H9 (cell line): Measurements from ENCODE around the gene FAM227A. TPM values are rescaled to one million over a fixed set of nuclear protein-coding genes. Genes with fewer than 3 reads are reported as not detected.
A peak's percentile ranks its signal among the peaks of the same experiment; 100 is the strongest.

Experiments used
- DNase-seq: peaks from one replicate; pipeline ENCODE4 v3.0.0-alpha.2; 2017
- H2AFZ ChIP-seq: one replicate; pipeline ENCODE4 v1.6.1; 2013; ENCODE audit warnings: mild to moderate bottlenecking, low read length, control low read depth, moderate library complexity
- H2AK5ac ChIP-seq: 2 replicates; pipeline ENCODE4 v1.6.1; 2013; ENCODE audit warnings: low read length, control low read depth, mixed read lengths; ENCODE audit not compliant: insufficient read length
- H2BK120ac ChIP-seq: one replicate; pipeline ENCODE4 v1.6.1; 2013; ENCODE audit warnings: low read depth, mild to moderate bottlenecking, low read length, control low read depth, inconsistent platforms; ENCODE audit not compliant: poor library complexity, severe bottlenecking
- H2BK12ac ChIP-seq: 2 replicates; pipeline ENCODE4 v1.6.1; 2013; ENCODE audit warnings: low read length, control low read depth, mixed read lengths, low read depth; ENCODE audit not compliant: insufficient read length
- H2BK15ac ChIP-seq: 2 replicates; pipeline ENCODE4 v1.6.1; 2013; ENCODE audit warnings: low read depth, low read length, control low read depth
- H2BK20ac ChIP-seq: one replicate; pipeline ENCODE4 v1.6.1; 2013; ENCODE audit warnings: low read depth, mild to moderate bottlenecking, low read length, control low read depth, inconsistent platforms; ENCODE audit not compliant: poor library complexity, severe bottlenecking
- H2BK5ac ChIP-seq: 2 replicates; pipeline ENCODE4 v1.6.1; 2013; ENCODE audit warnings: low read length, control low read depth, mixed read lengths; ENCODE audit not compliant: insufficient read length
- H3K14ac ChIP-seq: 2 replicates; pipeline ENCODE4 v1.6.1; 2013; ENCODE audit warnings: low read length, control low read depth; ENCODE audit not compliant: insufficient read depth
- H3K18ac ChIP-seq: 2 replicates; pipeline ENCODE4 v1.6.1; 2013; ENCODE audit warnings: low read depth, mild to moderate bottlenecking, mixed read lengths, low read length, control low read depth; ENCODE audit not compliant: insufficient read length
- H3K23ac ChIP-seq: 2 replicates; pipeline ENCODE4 v1.6.1; 2013; ENCODE audit warnings: low read length, control low read depth, mixed read lengths, low read depth; ENCODE audit not compliant: insufficient read length
- H3K23me2 ChIP-seq: 2 replicates; pipeline ENCODE4 v1.6.1; 2013; ENCODE audit warnings: low read depth, mild to moderate bottlenecking, mixed read lengths, low read length, control low read depth; ENCODE audit not compliant: insufficient read length, poor library complexity, severe bottlenecking
- H3K27ac ChIP-seq: 2 replicates; pipeline ENCODE4 v1.5.1; 2013; ENCODE audit warnings: low read length, control low read depth, mixed read lengths, low read depth; ENCODE audit not compliant: insufficient read length
- H3K27me3 ChIP-seq: 2 replicates; pipeline ENCODE4 v1.6.1; 2013; ENCODE audit warnings: low read length, control low read depth, inconsistent platforms; ENCODE audit not compliant: insufficient read depth
- H3K4ac ChIP-seq: 2 replicates; pipeline ENCODE4 v1.6.1; 2013; ENCODE audit warnings: low read depth, mild to moderate bottlenecking, control low read depth, inconsistent platforms, low read length, moderate library complexity
- H3K4me1 ChIP-seq: 2 replicates; pipeline ENCODE4 v1.6.1; 2013; ENCODE audit warnings: low read length, control low read depth, inconsistent platforms; ENCODE audit not compliant: insufficient read depth
- H3K4me2 ChIP-seq: 2 replicates; pipeline ENCODE4 v1.6.1; 2013; ENCODE audit warnings: low read length, control low read depth, mixed read lengths; ENCODE audit not compliant: insufficient read length, insufficient read depth
- H3K56ac ChIP-seq: 2 replicates; pipeline ENCODE4 v1.6.1; 2013; ENCODE audit warnings: low read depth, mild to moderate bottlenecking, mixed read lengths, low read length, control low read depth; ENCODE audit not compliant: insufficient read length
- H3K79me1 ChIP-seq: 2 replicates; pipeline ENCODE4 v1.6.1; 2013; ENCODE audit warnings: low read depth, mild to moderate bottlenecking, moderate library complexity, low read length, control low read depth, inconsistent platforms; ENCODE audit not compliant: insufficient read depth, poor library complexity, severe bottlenecking
- H3K79me2 ChIP-seq: 2 replicates; pipeline ENCODE4 v1.6.1; 2013; ENCODE audit warnings: low read length, control low read depth, inconsistent platforms; ENCODE audit not compliant: insufficient read depth
- H3K9ac ChIP-seq: 2 replicates; pipeline ENCODE4 v1.6.1; 2013; ENCODE audit warnings: low read length, control low read depth, mixed read lengths; ENCODE audit not compliant: insufficient read length; ENCODE audit errors: extremely low read depth
- H3K9me3 ChIP-seq: one replicate; pipeline ENCODE4 v1.6.1; 2013; ENCODE audit warnings: low read depth, low read length, inconsistent platforms; ENCODE audit not compliant: control insufficient read depth
- H3T11ph ChIP-seq: one replicate; pipeline ENCODE4 v1.6.1; 2013; ENCODE audit warnings: mild to moderate bottlenecking, low read length, control low read depth, inconsistent platforms
- H4K20me1 ChIP-seq: one replicate; pipeline ENCODE4 v1.6.1; 2013; ENCODE audit not compliant: control insufficient read depth, insufficient read length, insufficient read depth
- H4K5ac ChIP-seq: 2 replicates; pipeline ENCODE4 v1.6.1; 2013; ENCODE audit warnings: low read depth, mild to moderate bottlenecking, mixed read lengths, low read length, control low read depth; ENCODE audit not compliant: insufficient read length
- H4K8ac ChIP-seq: replicated peaks from 2 replicates; pipeline ENCODE4 v1.6.1; 2013; ENCODE audit warnings: low read length, control low read depth, mixed read lengths, low read depth; ENCODE audit not compliant: insufficient read length
- H4K91ac ChIP-seq: 2 replicates; pipeline ENCODE4 v1.6.1; 2013; ENCODE audit warnings: low read depth, mild to moderate bottlenecking, moderate library complexity, mixed read lengths, low read length, control low read depth; ENCODE audit not compliant: insufficient read length
- H3K27ac Mint-ChIP-seq, 3 experiments: 2 replicates in 2 of 3; 3 replicates in 1 of 3; pipeline ENCODE4 v1.8.0; 2020 to 2021; ENCODE audit warnings: mixed read lengths in 3 of 3, mild to moderate bottlenecking in 1 of 3, moderate library complexity in 1 of 3
- H3K27me3 Mint-ChIP-seq: 2 replicates; pipeline ENCODE4 v1.8.0; 2021; ENCODE audit warnings: low read depth, mild to moderate bottlenecking, moderate library complexity, mixed read lengths
- H3K36me3 Mint-ChIP-seq, 3 experiments: 2 replicates in 2 of 3; 3 replicates in 1 of 3; pipeline ENCODE4 v1.8.0; 2020 to 2021; ENCODE audit warnings: low read depth in 3 of 3, mixed read lengths in 3 of 3; ENCODE audit not compliant: insufficient read depth in 1 of 3
- H3K4me1 Mint-ChIP-seq, 2 experiments: 2 replicates each; pipeline ENCODE4 v1.8.0; 2020; ENCODE audit warnings: mixed read lengths in 2 of 2
- H3K4me3 Mint-ChIP-seq, 2 experiments: 2 replicates in 1 of 2; 3 replicates in 1 of 2; pipeline ENCODE4 v1.8.0; 2020 to 2021; ENCODE audit warnings: mild to moderate bottlenecking in 2 of 2, mixed read lengths in 2 of 2, moderate library complexity in 1 of 2
- H3K9me3 Mint-ChIP-seq, 2 experiments: 2 replicates in 1 of 2; 3 replicates in 1 of 2; pipeline ENCODE4 v1.8.0; 2020; ENCODE audit warnings: mild to moderate bottlenecking in 2 of 2, mixed read lengths in 2 of 2, moderate library complexity in 1 of 2
- CTCF ChIP-seq: fragments of 200-600 bp; sonication (generic); conservative IDR thresholded peaks from 3 replicates; pipeline ENCODE4 v1.8.0; 2021; ENCODE audit warnings: antibody characterized with exemption, mild to moderate bottlenecking
- WGBS: extraction: QIAGEN DNeasy Blood & Tissue Kit; methylation state at CpG from one replicate; pipeline ENCODE4 v1.1.7; 2013; ENCODE audit warnings: missing lambda C conversion rate, low lambda C conversion rate, mixed read lengths; ENCODE audit not compliant: insufficient read length; ENCODE audit errors: extremely low coverage; 5-methylcytosine and 5-hydroxymethylcytosine counted together
- total RNA-seq: library from RNA; stranded (reverse); gene quantifications from 2 replicates; pipeline ENCODE4 v1.2.1, GENCODE V29; 2021

Gene FAM227A
- total RNA-seq, 1 experiment from 2014 or later, result 3.6 TPM

- Histone ChIP-seq H3K79me2 (no peaks in the 10 kb centered on the region), H2AK5ac (no peak within 1 kb of the TSS), H3K9me3 (no peaks in the 10 kb centered on the region), H3K79me1 (no peaks in the 10 kb centered on the region), H3K23me2 (peaks cover 18% of the 10 kb centered on the region), H4K5ac (peak within 1 kb of the TSS; percentile 5), H2AFZ (peak within 1 kb of the TSS; percentile 74), H2BK5ac (no peak within 1 kb of the TSS), H3K14ac (peak within 1 kb of the TSS; percentile 96), H3K4me2 (peak within 1 kb of the TSS; percentile 93), H3T11ph (no peak within 1 kb of the TSS), H4K8ac (no peak within 1 kb of the TSS), H4K91ac (no peak within 1 kb of the TSS), H4K20me1 (no peaks in the 10 kb centered on the region), H2BK12ac (no peak within 1 kb of the TSS), H3K9ac (peak within 1 kb of the TSS; percentile 91), H2BK15ac (no peak within 1 kb of the TSS), H2BK20ac (no peak within 1 kb of the TSS), H3K23ac (no peak within 1 kb of the TSS), H3K56ac (no peak within 1 kb of the TSS), H3K4me1 (peaks cover 5% of the 10 kb centered on the region), H3K4ac (peak within 1 kb of the TSS; percentile 22; the same call in 1 of the 2 replicates), H3K27ac (no peak within 1 kb of the TSS), H3K27me3 (no peaks in the 10 kb centered on the region), H3K18ac (peak within 1 kb of the TSS; percentile 98), H2BK120ac (no peak within 1 kb of the TSS)
- peaks cover 8% of the 10 kb centered on the region for H3K27me3 Mint-ChIP-seq
- DNase-seq, result peak; percentile 97
- H3K27ac Mint-ChIP-seq, result peak within 1 kb of the TSS; percentile 93 to 99 (median 99)
- no peak for TF ChIP-seq CTCF
- H3K4me1 Mint-ChIP-seq, result peaks cover 26 to 27% of the 10 kb centered on the region in 2 experiments
- no peaks in the 10 kb centered on the region for H3K36me3 Mint-ChIP-seq
- H3K9me3 Mint-ChIP-seq, result no peaks in the 10 kb centered on the region; a peak in 1 of 5 replicates
- no CpG with 5 or more reads among the region's 64 CpGs for WGBS
- H3K4me3 Mint-ChIP-seq, result peak within 1 kb of the TSS; percentile 88 to 94
Observed at GRCh38 chr22:38569972-38570778, 86.0 kb downstream of the FAM227A start, which contains the start of gene DMC1. TSS of gene DMC1 (minus strand) at chr22:38570183. CDS start at chr22:38568256, 1,927 bp downstream.
